HepG2 (cell line): ENCODE measurements around the gene PPP1R1B. TPM values are rescaled to one million over a fixed set of nuclear protein-coding genes. Genes with fewer than 3 reads are reported as not detected.

Experiments used
- BCL6 ChIP-seq: IDR thresholded peaks from 2 replicates; pipeline ENCODE4 v1.6.1; 2016; ENCODE audit warnings: missing genetic modification reagents, missing compliant biosample characterization
- CREBL2 ChIP-seq: sonication (generic); formaldehyde crosslinking; IDR thresholded peaks from 2 replicates; pipeline ENCODE4 v1.8.1; 2023; ENCODE audit warnings: missing genetic modification reagents, mild to moderate bottlenecking, borderline replicate concordance
- E2F2 ChIP-seq: sonication (generic); formaldehyde crosslinking; IDR thresholded peaks from 2 replicates; pipeline ENCODE4 v1.4.0; 2020; ENCODE audit warnings: missing genetic modification reagents, borderline replicate concordance
- FOXM1 ChIP-seq: sonication (generic); formaldehyde crosslinking; IDR thresholded peaks from 2 replicates; pipeline ENCODE4 v1.5.0; 2020; ENCODE audit warnings: missing genetic modification reagents
- HDAC6 ChIP-seq: fragments of 200-600 bp; sonication (generic); IDR thresholded peaks from 2 replicates; pipeline ENCODE4 v1.7.0; 2017; ENCODE audit warnings: mild to moderate bottlenecking, antibody characterized with exemption, low read length, low read depth
- HMG20B ChIP-seq: conservative IDR thresholded peaks from 2 replicates; pipeline ENCODE4 v1.6.1; 2016; ENCODE audit warnings: missing genetic modification reagents, missing compliant biosample characterization
- MAX ChIP-seq: IDR thresholded peaks from 2 replicates; pipeline ENCODE4 v1.6.1; 2012; ENCODE audit warnings: inconsistent platforms
- MAZ ChIP-seq, 2 experiments: sonication (generic) in 1 of 2; formaldehyde crosslinking in 1 of 2; IDR thresholded peaks; 2 replicates each; pipeline versions ENCODE4 v1.5.0 to v1.6.1; 2012 to 2020; ENCODE audit warnings: low read depth in 2 of 2, mild to moderate bottlenecking in 2 of 2, borderline replicate concordance in 1 of 2, improper control_type of control experiment in 1 of 2, low read length in 1 of 2, missing genetic modification reagents in 1 of 2, moderate library complexity in 1 of 2
- RXRA ChIP-seq: sonication (generic); formaldehyde crosslinking; IDR thresholded peaks from 2 replicates; pipeline ENCODE4 v1.5.1; 2020; ENCODE audit warnings: missing genetic modification reagents
- SMAD1 ChIP-seq: sonication (generic); formaldehyde crosslinking; IDR thresholded peaks from 2 replicates; pipeline ENCODE4 v1.4.0; 2020; ENCODE audit warnings: missing genetic modification reagents, low read depth, mild to moderate bottlenecking, borderline replicate concordance
- SNAPC2 ChIP-seq: sonication (generic); formaldehyde crosslinking; IDR thresholded peaks from 2 replicates; pipeline ENCODE4 v1.8.1; 2022; ENCODE audit warnings: mild to moderate bottlenecking, missing genetic modification reagents
- SNAPC4 ChIP-seq: sonication (generic); formaldehyde crosslinking; IDR thresholded peaks from 2 replicates; pipeline ENCODE4 v1.4.0; 2020; ENCODE audit warnings: mild to moderate bottlenecking, missing genetic modification reagents
- ZBTB1 ChIP-seq: sonication (generic); formaldehyde crosslinking; IDR thresholded peaks from 2 replicates; pipeline ENCODE4 v1.4.0; 2020; ENCODE audit warnings: missing genetic modification reagents, borderline replicate concordance
- ZHX1 ChIP-seq: sonication (generic); formaldehyde crosslinking; IDR thresholded peaks from 2 replicates; pipeline ENCODE4 v1.8.1; 2022; ENCODE audit warnings: low read depth, mild to moderate bottlenecking, missing genetic modification reagents
- ZMYM2 ChIP-seq: sonication (generic); formaldehyde crosslinking; IDR thresholded peaks from 2 replicates; pipeline ENCODE4 v1.8.0; 2022; ENCODE audit warnings: mild to moderate bottlenecking, missing genetic modification reagents
- ZNF766 ChIP-seq: sonication (generic); formaldehyde crosslinking; IDR thresholded peaks from 2 replicates; pipeline ENCODE4 v1.5.0; 2020; ENCODE audit warnings: missing genetic modification reagents, borderline replicate concordance
- ZNF790 ChIP-seq: sonication (generic); formaldehyde crosslinking; IDR thresholded peaks from 2 replicates; pipeline ENCODE4 v1.8.0; 2022; ENCODE audit warnings: missing genetic modification reagents, mild to moderate bottlenecking, borderline replicate concordance
- ZNF850 ChIP-seq: sonication (generic); formaldehyde crosslinking; conservative IDR thresholded peaks from 2 replicates; pipeline ENCODE4 v1.9.0; 2021; ENCODE audit warnings: mild to moderate bottlenecking, missing genetic modification reagents
- ZSCAN25 ChIP-seq: sonication (generic); formaldehyde crosslinking; IDR thresholded peaks from 2 replicates; pipeline ENCODE4 v1.8.0; 2022; ENCODE audit warnings: mild to moderate bottlenecking, missing genetic modification reagents
- ZSCAN9 ChIP-seq: IDR thresholded peaks from 2 replicates; pipeline ENCODE4 v1.6.1; 2016; ENCODE audit warnings: borderline replicate concordance
- polyA plus RNA-seq, 8 experiments: library from polyadenylated mRNA; depleted of rRNA in 3 of 8; stranded (reverse) in 7 of 8; unstranded in 1 of 8; fragments of >200 nt; fragmentation: Illumina TruSeq in 4 of 8; extraction: Trizol in 4 of 8; gene quantifications; 2 replicates each; pipeline versions ENCODE4 v1.2.1 to v1.2.3, GENCODE V29; 2011 to 2016; ENCODE audit warnings: low read depth in 4 of 8, missing spikeins in 1 of 8, mixed read lengths in 1 of 8; ENCODE audit not compliant: insufficient read depth in 1 of 8
- total RNA-seq, 5 experiments: library from RNA; depleted of rRNA; stranded (reverse); fragments of >200 nt; fragmentation: Illumina TruSeq; extraction: Trizol; gene quantifications; 2 replicates each; pipeline ENCODE4 v1.2.3, GENCODE V29; 2016; ENCODE audit warnings: low read depth in 1 of 5

Gene PPP1R1B
- total and polyA plus RNA-seq, 2 of the 13 experiments (the other 11 are each of a cell fraction or from before 2014, with no cell fraction given) = 0.08 TPM; not detected in 1

- no peak for TF ChIP-seq FOXM1
- TF ChIP-seq BCL6 (CRISPR knock-in tag) = 0 out of 2 replicates have a peak, but pooled peaks have one; percentile 4
- TF ChIP-seq CREBL2 = no peak
- TF ChIP-seq SNAPC2 (CRISPR knock-in tag) = no peak
- no peak for TF ChIP-seq HDAC6
- TF ChIP-seq SMAD1 (CRISPR knock-in tag) = 0 out of 2 replicates have a peak, but pooled peaks have one; percentile 56
- no peak for TF ChIP-seq HMG20B (CRISPR knock-in tag)
- TF ChIP-seq ZMYM2 (CRISPR knock-in tag) = no peak
- TF ChIP-seq ZSCAN9 (CRISPR knock-in tag) = no peak
- TF ChIP-seq ZNF850 (CRISPR knock-in tag) = no peak
- peak; percentile 64 for TF ChIP-seq RXRA (CRISPR knock-in tag)
- no peak for TF ChIP-seq ZHX1 (CRISPR knock-in tag)
- no peak for TF ChIP-seq ZBTB1 (CRISPR knock-in tag)
- peak; percentile 57; the same call in 1 of the 2 replicates for TF ChIP-seq MAZ (IDR thresholded peaks at IDR 0.05; ENCODE audit: borderline replicate concordance, low read depth, low read length)
- peak; percentile 35; the same call in 1 of the 2 replicates for TF ChIP-seq MAZ (CRISPR knock-in tag; IDR thresholded peaks at IDR 0.05; ENCODE audit: low read depth)
- no peak for TF ChIP-seq E2F2 (CRISPR knock-in tag)
- TF ChIP-seq ZNF766 (CRISPR knock-in tag) = no peak
- TF ChIP-seq SNAPC4 = no peak
- peak; percentile 49; the same call in 1 of the 2 replicates for TF ChIP-seq ZSCAN25 (CRISPR knock-in tag)
- peak; percentile 48; the same call in 1 of the 2 replicates for TF ChIP-seq MAX
- TF ChIP-seq ZNF790 (CRISPR knock-in tag) = no peak
Measured at GRCh38 chr17:39674702-39675389, 48.1 kb downstream of the PPP1R1B start (continued).
